NCI-H2107 treated with DMSO at 0.1 percent for 48 hours (cell line): ENCODE measurements around the gene ADARB2.

Source experiments
- DNase-seq: peaks from one replicate; lab custom pipeline; 2025; ENCODE audit not compliant: unreplicated experiment; lab: John Stamatoyannopoulos, UW

The ADARB2 gene

GRCh38 chr10:1185911-1186682 is 551.2 kb downstream of the ADARB2 start:
- DNase-seq: no peak

DNA sequence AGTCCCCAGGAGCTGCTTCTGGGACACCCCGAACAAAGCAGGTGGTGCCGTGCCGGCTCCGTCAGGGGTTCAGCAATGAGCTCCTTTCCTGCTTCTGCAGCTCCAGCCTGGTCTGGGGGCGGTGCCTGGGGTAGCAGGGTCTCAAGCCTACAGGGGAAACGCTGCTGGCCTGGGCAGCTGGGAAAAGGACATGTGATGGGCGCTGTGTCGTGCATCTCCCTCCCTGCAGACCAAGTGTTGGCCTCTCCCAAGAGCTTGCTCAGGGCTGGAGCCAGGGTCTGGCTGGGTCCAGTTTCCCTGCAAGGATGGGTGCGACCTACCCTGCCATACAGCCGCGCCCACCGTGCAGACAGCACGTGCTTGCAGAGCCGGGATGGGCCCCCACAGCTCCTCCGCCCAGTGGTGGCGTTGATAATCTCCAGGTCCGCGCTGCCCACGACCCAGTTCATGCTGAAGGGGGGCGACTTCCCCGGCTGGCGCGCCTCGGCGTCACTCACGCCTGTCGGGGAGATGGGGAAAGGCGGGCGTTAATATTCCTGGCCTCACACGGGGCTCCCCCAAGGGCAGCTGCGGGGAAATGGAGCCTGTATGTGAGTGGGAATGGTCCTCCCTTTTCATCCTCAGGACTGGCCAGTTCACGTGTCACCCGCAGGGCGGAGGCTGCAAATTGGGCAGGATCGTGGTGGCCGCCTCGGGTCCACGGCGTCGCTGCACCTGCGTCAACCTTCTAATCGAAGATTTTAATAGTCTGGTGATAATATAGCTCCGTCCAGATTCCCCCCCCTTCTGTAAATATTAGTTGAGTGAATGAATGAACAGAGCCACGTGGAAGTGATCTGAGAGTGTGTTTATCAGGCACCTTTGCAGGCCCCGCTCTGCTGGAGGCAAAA is 552.5 kb downstream of the ADARB2 start:
- no peak for DNase-seq

- DNase-seq: no peak
Observed at GRCh38 chr10:1183701-1184100, 553.6 kb downstream of the ADARB2 start.

- no peak for DNase-seq
Observed at GRCh38 chr10:1183033-1183396, 554.3 kb downstream of the ADARB2 start.

- no peak for DNase-seq
Observed at GRCh38 chr10:1182280-1183032, 554.9 kb downstream of the ADARB2 start.

GRCh38 chr10:1180836-1181235 is 556.5 kb downstream of the ADARB2 start:
- DNase-seq: no peak

GRCh38 chr10:1180071-1180730 is 557.1 kb downstream of the ADARB2 start:
- DNase-seq: no peak

- no peak for DNase-seq
Observed at GRCh38 chr10:1179346-1180070, 557.8 kb downstream of the ADARB2 start.

- no peak for DNase-seq
Observed at GRCh38 chr10:1178506-1178905, 558.8 kb downstream of the ADARB2 start.

DNA sequence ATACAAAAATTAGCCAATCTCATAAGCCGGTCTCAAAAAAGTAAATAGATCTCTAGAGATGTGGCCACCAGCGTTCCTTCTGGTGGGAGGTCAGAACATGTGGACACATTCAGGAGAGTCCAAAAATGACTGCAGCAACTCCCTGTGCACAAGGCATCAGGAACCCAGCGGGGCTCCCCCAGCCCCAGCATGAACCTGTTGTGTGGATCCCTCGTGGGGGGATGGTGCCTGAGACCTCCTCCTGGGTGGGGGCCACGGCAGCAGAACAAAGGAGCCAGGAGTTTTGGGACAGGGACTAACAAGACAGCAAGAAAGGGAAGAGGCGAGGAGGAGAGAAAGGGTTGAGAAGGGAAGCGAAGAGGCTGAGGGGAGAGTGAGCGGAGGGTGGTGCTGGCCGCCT is 559.4 kb downstream of the ADARB2 start:
- DNase-seq: no peak

GRCh38 chr10:1175956-1176565 is 561.3 kb downstream of the ADARB2 start:
- no peak for DNase-seq

DNA sequence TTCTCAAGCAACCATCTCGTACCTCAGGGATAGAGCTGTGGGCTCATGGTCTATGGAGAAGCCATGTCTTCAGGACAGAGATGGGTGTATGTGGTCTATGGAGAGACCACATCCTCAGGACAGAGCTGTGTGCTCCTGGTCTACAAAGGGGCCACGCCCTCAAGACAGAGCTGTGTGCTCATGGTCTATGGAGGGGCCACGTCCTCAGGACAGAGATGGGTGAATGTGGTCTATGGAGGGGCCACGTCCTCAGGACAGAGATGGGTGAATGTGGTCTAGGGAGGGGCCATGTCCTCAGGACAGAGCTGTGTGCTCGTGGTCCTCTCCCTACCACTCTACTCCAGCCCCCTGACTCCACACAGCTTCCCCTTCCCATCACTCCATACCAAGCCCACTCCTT is 563.3 kb downstream of the ADARB2 start:
- DNase-seq: no peak

DNA sequence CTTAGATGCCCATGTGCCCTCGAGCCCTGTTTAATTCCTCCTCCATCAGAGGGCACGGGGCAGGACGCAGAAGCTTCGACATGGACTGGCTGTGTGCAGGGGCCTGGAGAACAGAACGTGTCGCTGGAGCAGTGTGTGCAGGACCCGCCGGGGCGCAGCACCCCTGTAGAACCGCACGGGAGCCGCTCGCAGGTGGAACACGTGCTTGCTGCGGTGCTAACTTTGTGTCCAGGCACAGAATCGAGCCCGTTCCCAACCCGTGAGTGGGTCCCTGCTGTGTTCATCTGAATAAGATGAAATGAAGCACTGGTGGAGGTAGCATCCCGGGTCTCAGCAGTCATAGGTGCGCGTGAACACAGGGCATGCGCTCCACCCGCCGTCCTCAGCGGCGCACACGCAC is 564.2 kb downstream of the ADARB2 start:
- DNase-seq: no peak

GRCh38 chr10:1172256-1172984 is 564.9 kb downstream of the ADARB2 start:
- DNase-seq: no peak

GRCh38 chr10:1171586-1171985 is 565.7 kb downstream of the ADARB2 start:
- no peak for DNase-seq

DNA sequence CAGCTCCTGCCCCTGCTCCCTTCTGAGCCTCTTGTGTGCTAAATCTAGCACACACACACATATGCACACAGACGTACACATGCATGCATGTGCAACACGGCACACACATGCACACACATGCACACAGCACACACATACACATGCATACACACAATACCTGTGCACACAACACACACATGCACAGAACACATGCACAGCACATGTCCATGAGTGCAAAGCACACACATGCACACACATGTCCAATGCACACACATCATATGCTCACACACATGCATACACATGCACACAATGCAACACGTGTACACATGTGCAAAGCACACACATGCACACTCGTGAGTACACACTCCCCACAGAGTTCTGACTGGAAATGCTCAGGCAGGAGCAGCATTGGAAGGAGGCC is 566.1 kb downstream of the ADARB2 start:
- DNase-seq: no peak

GRCh38 chr10:1170867-1171180 is 566.5 kb downstream of the ADARB2 start:
- DNase-seq: no peak

- DNase-seq: no peak
Observed at GRCh38 chr10:1169981-1170866, 567.1 kb downstream of the ADARB2 start.
